Testis (tissue), 2 donors: Measurements from ENCODE around the gene TF.

Experiments
- CTCF ChIP-seq, 3 experiments: fragments of 450-650 bp in 2 of 3; fragments of 200-600 bp in 1 of 3; sonication (generic) in 1 of 3; IDR thresholded peaks; one replicate each; pipeline ENCODE4 v1.5.1; 2016 to 2019; ENCODE audit warnings: antibody characterized with exemption in 3 of 3, mild to moderate bottlenecking in 2 of 3, moderate library complexity in 1 of 3
- POLR2A ChIP-seq: fragments of 450-650 bp; IDR thresholded peaks from one replicate; pipeline ENCODE4 v1.6.1; 2017; ENCODE audit warnings: antibody characterized with exemption, mild to moderate bottlenecking, moderate library complexity

DNA sequence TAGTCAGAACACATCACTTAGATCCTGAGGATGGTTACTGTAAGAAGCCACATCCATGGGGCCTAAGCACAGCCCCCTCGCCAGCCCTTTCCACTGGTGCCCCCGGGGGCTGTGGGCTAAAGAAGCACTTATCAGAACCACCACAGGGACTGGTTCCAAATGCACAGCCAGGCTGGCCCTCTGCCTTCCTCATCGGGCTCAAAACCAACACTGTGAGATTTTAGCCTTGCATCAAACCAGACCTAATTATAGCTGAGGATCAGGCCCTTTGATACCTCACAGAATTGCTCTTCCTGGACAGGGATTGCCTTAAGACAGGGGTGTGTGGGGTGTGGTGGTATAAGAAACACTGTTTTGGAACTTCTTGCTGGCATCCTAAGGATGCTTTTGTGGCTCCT, 83.1 kb downstream of the TF start:
- TF ChIP-seq CTCF (IDR thresholded peaks at IDR 0.05) = no peak
- no peak for TF ChIP-seq POLR2A
